ENCODE data around the gene PTPRT.

- TF ChIP-seq CTCF (IDR thresholded peaks at IDR 0.05) (no peak), ZFX (IDR thresholded peaks at IDR 0.05; ENCODE audit: borderline replicate concordance) (no peak)
Observed at GRCh38 chr20:43229696-43230095, 40.0 kb upstream of the PTPRT start.

Data from 22Rv1 (cell line).